Activated naive CD8-positive, alpha-beta T cell (primary cell): ENCODE measurements around the gene CASKIN2.
"Not testable (repeated sequence)": the region's sequence is repeated elsewhere in the genome, so short reads cannot be mapped to it uniquely, and the experiment has no call there.

Experiments
- H3K27ac Mint-ChIP-seq: one replicate; pipeline ENCODE4 v1.8.0; 2021; ENCODE audit warnings: mixed read lengths
- H3K27me3 Mint-ChIP-seq: one replicate; pipeline ENCODE4 v1.8.0; 2021; ENCODE audit warnings: mixed read lengths
- H3K36me3 Mint-ChIP-seq: one replicate; pipeline ENCODE4 v1.8.0; 2021; ENCODE audit warnings: mixed read lengths
- H3K4me1 Mint-ChIP-seq: one replicate; pipeline ENCODE4 v1.8.0; 2021; ENCODE audit warnings: low read depth, mixed read lengths
- H3K4me3 Mint-ChIP-seq: one replicate; pipeline ENCODE4 v1.8.0; 2021; ENCODE audit warnings: mild to moderate bottlenecking, mixed read lengths
- H3K9me3 Mint-ChIP-seq: one replicate; pipeline ENCODE4 v1.8.0; 2021; ENCODE audit warnings: low read depth, mixed read lengths

CASKIN2 gene

GRCh38 chr17:75468291-75468754 is 47.0 kb downstream of the CASKIN2 start:
- Mint-ChIP-seq H3K36me3 (peaks cover 9% of the 10 kb centered on the region), H3K27me3 (no peaks in the 10 kb centered on the region), H3K4me3 (no peak overlapping the region), H3K27ac (no peak overlapping the region), H3K4me1 (peaks cover 5% of the 10 kb centered on the region), H3K9me3 (no peaks in the 10 kb centered on the region)

GRCh38 chr17:75465039-75465438 is 50.3 kb downstream of the CASKIN2 start:
- H3K36me3 Mint-ChIP-seq = peaks cover 3% of the 10 kb centered on the region
- H3K4me3 Mint-ChIP-seq = no peak overlapping the region
- no peak overlapping the region for H3K27ac Mint-ChIP-seq
- H3K4me1 Mint-ChIP-seq = peaks cover 7% of the 10 kb centered on the region
- no peaks in the 10 kb centered on the region for H3K9me3 Mint-ChIP-seq
- no peaks in the 10 kb centered on the region for H3K27me3 Mint-ChIP-seq

GRCh38 chr17:75463603-75464002 is 51.7 kb downstream of the CASKIN2 start:
- peaks cover 3% of the 10 kb centered on the region for H3K36me3 Mint-ChIP-seq
- no peak overlapping the region for H3K4me3 Mint-ChIP-seq
- H3K9me3 Mint-ChIP-seq = no peaks in the 10 kb centered on the region
- no peak overlapping the region for H3K27ac Mint-ChIP-seq
- H3K4me1 Mint-ChIP-seq = peaks cover 19% of the 10 kb centered on the region
- no peaks in the 10 kb centered on the region for H3K27me3 Mint-ChIP-seq

GRCh38 chr17:75460295-75460694 is 55.0 kb downstream of the CASKIN2 start:
- H3K9me3 Mint-ChIP-seq = no peaks in the 10 kb centered on the region
- no peak overlapping the region for H3K27ac Mint-ChIP-seq
- H3K4me1 Mint-ChIP-seq = peaks cover 35% of the 10 kb centered on the region
- H3K4me3 Mint-ChIP-seq = no peak overlapping the region
- peaks cover 3% of the 10 kb centered on the region for H3K36me3 Mint-ChIP-seq
- no peaks in the 10 kb centered on the region for H3K27me3 Mint-ChIP-seq

GRCh38 chr17:75459590-75460267 is 55.6 kb downstream of the CASKIN2 start:
- Mint-ChIP-seq H3K4me1 (peaks cover 34% of the 10 kb centered on the region), H3K27me3 (no peaks in the 10 kb centered on the region), H3K27ac (no peak overlapping the region), H3K9me3 (no peaks in the 10 kb centered on the region), H3K4me3 (no peak overlapping the region), H3K36me3 (no peaks in the 10 kb centered on the region)

- peaks cover 34% of the 10 kb centered on the region for H3K4me1 Mint-ChIP-seq
- no peak overlapping the region for H3K4me3 Mint-ChIP-seq
Measured at GRCh38 chr17:75459246-75459589, 56.1 kb downstream of the CASKIN2 start.

GRCh38 chr17:75457047-75457654 is 58.2 kb downstream of the CASKIN2 start:
- Mint-ChIP-seq H3K4me3 (peak overlapping the region; percentile 93), H3K4me1 (peaks cover 34% of the 10 kb centered on the region), H3K27me3 (no peaks in the 10 kb centered on the region), H3K36me3 (no peaks in the 10 kb centered on the region), H3K27ac (peak overlapping the region; percentile 85), H3K9me3 (no peaks in the 10 kb centered on the region)

More at GRCh38 chr17:75459246-75459589, 56.1 kb downstream of the CASKIN2 start:
- no peak overlapping the region for H3K27ac Mint-ChIP-seq
- H3K36me3 Mint-ChIP-seq = no peaks in the 10 kb centered on the region
- H3K9me3 Mint-ChIP-seq = no peaks in the 10 kb centered on the region
- H3K27me3 Mint-ChIP-seq = no peaks in the 10 kb centered on the region

- Mint-ChIP-seq H3K9me3 (no peaks in the 10 kb centered on the region), H3K4me1 (peaks cover 34% of the 10 kb centered on the region), H3K36me3 (no peaks in the 10 kb centered on the region), H3K4me3 (peak within 1 kb of the TSS; percentile 93), H3K27ac (peak within 1 kb of the TSS; percentile 85), H3K27me3 (no peaks in the 10 kb centered on the region)
Measured at GRCh38 chr17:75456417-75457046, 58.8 kb downstream of the CASKIN2 start, which contains the start of gene TMEM94. Gene TMEM94, plus strand, starts transcription at chr17:75456635. Its CDS starts 15,271 bp downstream, at chr17:75471906.

GRCh38 chr17:75456039-75456416 is 59.3 kb downstream of the CASKIN2 start:
- Mint-ChIP-seq H3K36me3 (no peaks in the 10 kb centered on the region), H3K9me3 (no peaks in the 10 kb centered on the region), H3K27me3 (no peaks in the 10 kb centered on the region)

GRCh38 chr17:75454672-75455071 is 60.7 kb downstream of the CASKIN2 start:
- Mint-ChIP-seq H3K4me1 (peaks cover 28% of the 10 kb centered on the region), H3K4me3 (peak overlapping the region; percentile 5)
- not testable (repeated sequence) for H3K27me3 Mint-ChIP-seq, H3K9me3 Mint-ChIP-seq, H3K36me3 Mint-ChIP-seq, H3K27ac Mint-ChIP-seq

More at GRCh38 chr17:75456039-75456416, 59.3 kb downstream of the CASKIN2 start:
- Mint-ChIP-seq H3K4me1 (peaks cover 34% of the 10 kb centered on the region), H3K4me3 (peak overlapping the region; percentile 93), H3K27ac (peak overlapping the region; percentile 85)

- Mint-ChIP-seq H3K4me3 (no peak overlapping the region), H3K27me3 (no peaks in the 10 kb centered on the region), H3K36me3 (no peaks in the 10 kb centered on the region), H3K9me3 (no peaks in the 10 kb centered on the region), H3K27ac (no peak overlapping the region), H3K4me1 (peaks cover 23% of the 10 kb centered on the region)
Measured at GRCh38 chr17:75454193-75454592, 61.1 kb downstream of the CASKIN2 start.

- no peaks in the 10 kb centered on the region for H3K9me3 Mint-ChIP-seq
- H3K36me3 Mint-ChIP-seq = no peaks in the 10 kb centered on the region
- H3K4me1 Mint-ChIP-seq = no peaks in the 10 kb centered on the region
- no peak overlapping the region for H3K4me3 Mint-ChIP-seq
- H3K27me3 Mint-ChIP-seq = no peaks in the 10 kb centered on the region
- H3K27ac Mint-ChIP-seq = no peak overlapping the region
Measured at GRCh38 chr17:75450270-75450669, 65.1 kb downstream of the CASKIN2 start.
